Stimulated activated CD4-positive, alpha-beta T cell treated with anti-CD3 and anti-CD28 coated beads, Interleukin-4, amount 100 ng/mL, for 48 hours (primary cell): Measurements from ENCODE around the gene CCN2.

Experiments
- DNase-seq, 2 donors: peaks; one replicate each; pipeline ENCODE4 v3.0.0-alpha.2; 2020; ENCODE audit warnings: low read depth in 2 of 2

CCN2 gene

DNA sequence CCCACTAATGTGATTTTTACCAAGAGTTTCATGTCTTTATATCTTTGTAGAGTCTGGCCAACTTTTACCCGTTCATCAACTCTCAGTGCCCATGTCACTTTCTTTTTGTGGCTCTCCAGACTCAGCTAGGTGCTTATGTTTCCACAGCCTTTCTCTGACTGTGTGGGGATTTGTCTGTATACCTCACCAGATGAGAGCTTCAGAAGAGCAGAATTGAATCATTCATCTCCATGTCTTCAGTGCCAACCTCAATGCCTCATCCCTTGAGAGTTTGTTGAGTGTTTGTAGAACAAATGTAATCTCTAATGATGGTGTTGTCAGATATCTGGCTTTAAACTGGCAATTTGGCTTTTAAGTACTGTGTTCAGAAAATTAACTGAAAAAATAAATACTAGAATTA, 16.8 kb upstream of the CCN2 start:
- no peak for DNase-seq

GRCh38 chr6:131966443-131966842, 15.3 kb upstream of the CCN2 start:
- no peak for DNase-seq

DNA sequence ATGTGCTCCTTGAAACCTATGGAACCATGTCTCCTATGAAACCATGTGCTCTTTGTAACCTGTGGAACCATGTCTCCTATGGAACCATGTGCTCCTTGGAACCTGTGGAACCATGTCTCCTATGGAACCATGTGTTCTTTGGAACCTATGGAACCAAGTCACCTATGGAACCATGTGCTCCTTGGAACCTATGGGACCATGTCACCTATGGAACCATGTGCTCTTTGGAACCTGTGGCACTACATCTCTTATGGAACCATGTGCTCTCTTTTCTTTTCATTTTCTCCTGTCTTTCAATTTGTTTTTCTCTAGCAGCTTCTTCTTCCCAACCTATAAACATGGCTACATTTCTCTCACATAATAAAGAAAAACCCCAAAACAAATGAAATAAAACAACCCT, 11.9 kb upstream of the CCN2 start:
- no peak for DNase-seq

- no peak for DNase-seq
Observed at GRCh38 chr6:131960371-131961133, 9.4 kb upstream of the CCN2 start.

- DNase-seq, result no peak
Observed at GRCh38 chr6:131958542-131959470, 7.6 kb upstream of the CCN2 start.

- no peak for DNase-seq
Observed at GRCh38 chr6:131958095-131958494, 6.9 kb upstream of the CCN2 start.

GRCh38 chr6:131955876-131956275, 4.7 kb upstream of the CCN2 start:
- DNase-seq, result no peak

DNA sequence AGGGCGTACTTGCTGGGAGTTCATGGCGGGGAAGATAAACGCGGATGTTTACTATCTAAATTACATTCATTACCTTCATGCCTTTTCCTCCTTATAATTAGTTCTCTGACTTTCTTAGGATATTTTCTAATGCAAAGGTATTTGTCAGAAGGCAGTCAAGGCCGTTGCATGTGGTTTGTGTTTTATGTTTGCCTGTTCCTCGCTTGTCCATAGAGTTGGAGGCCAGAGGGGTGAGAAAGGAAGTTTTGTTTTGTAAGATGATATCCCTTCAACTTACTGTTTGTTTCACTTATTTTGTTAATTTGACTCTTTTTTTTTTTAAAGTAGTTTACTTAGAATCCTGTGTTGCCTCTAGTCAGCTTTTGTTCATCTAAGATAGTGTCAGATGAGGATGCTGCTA, 4.0 kb upstream of the CCN2 start:
- no peak for DNase-seq

GRCh38 chr6:131954775-131955107, 3.6 kb upstream of the CCN2 start:
- DNase-seq, result no peak

DNA sequence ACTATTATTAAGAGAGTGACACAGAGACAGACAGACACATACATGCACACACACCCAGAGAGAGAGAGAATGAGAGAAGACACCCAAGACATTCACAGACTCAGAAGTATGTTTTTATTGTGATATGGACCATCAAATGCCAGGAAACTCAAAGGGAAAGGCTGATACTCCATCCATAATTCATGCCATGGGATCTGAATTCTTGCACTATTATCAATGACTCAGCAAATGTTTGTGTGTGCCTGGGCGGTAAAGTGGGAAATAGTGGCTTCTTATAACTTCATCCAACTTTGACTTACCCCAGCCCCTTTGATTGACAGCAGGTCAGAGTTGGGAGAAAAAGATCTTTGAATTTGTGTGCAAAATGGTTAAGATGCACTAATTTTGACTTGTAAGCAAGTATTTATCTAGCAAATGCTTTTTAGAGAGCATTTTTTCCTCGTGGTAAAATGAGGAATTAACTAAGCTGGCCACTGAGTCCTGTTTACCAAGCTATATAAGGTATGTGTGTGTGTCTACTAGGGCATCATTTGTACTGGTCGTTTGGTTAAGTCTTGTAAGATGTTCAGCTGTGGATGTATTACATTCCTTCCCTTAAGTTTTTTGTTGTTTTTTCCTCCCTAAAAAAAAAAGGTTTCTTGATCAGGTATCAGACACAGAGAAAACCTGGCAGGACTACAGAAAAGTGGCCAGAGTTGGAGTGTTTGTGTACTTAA, 3.0 kb upstream of the CCN2 start:
- DNase-seq, result no peak

GRCh38 chr6:131952886-131953509, 1.8 kb upstream of the CCN2 start:
- no peak for DNase-seq

GRCh38 chr6:131951576-131952230, 531 bp upstream of the CCN2 start:
- DNase-seq, result no peak

DNA sequence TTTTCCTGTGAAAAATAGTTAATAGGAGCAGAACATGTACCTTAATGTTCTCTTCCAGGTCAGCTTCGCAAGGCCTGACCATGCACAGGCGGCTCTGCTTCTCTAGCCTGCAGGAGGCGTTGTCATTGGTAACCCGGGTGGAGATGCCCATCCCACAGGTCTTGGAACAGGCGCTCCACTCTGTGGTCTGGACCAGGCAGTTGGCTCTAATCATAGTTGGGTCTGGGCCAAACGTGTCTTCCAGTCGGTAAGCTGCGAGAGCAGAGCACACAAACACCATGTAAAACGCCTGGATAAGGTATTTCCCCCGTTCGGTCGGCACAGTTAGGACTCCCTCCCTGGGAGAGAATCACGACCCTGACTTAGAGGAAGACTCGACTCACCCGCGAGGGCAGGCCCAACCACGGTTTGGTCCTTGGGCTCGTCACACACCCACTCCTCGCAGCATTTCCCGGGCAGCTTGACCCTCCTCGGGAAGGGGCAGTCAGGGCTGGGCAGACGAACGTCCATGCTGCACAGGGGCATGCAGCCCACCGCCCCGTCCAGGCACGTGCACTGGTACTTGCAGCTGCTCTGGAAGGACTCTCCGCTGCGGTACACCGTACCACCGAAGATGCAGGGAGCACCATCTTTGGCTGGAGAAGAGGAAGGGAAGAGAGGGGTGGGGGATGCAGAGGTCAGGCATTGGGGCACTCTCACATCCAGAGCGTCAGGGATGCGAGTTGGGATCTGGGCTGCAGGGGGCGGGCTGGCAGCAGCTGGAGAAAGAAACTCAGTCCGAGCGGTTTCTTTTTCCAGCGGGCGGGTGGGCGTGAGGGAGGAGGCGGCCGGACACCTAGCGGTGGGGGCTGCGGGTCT, 1.0 kb downstream of the CCN2 start:
- DNase-seq, result peak in 1 of 2 donors; percentile 4

DNA sequence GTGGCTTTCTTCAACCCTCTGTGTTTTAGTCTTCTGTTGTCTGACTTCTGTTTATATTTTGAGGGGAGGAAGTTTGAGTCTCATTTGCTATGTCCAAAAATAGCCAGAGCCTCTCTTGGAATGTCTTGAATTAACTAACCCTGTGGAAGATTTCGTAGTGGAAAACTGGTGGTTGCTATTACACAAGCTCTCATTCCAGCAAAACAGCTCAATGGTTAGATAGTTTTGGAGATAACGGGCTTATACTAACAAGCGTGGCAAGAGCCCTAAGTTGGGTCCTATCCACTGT, 1.6 kb downstream of the CCN2 start:
- DNase-seq, result no peak

DNA sequence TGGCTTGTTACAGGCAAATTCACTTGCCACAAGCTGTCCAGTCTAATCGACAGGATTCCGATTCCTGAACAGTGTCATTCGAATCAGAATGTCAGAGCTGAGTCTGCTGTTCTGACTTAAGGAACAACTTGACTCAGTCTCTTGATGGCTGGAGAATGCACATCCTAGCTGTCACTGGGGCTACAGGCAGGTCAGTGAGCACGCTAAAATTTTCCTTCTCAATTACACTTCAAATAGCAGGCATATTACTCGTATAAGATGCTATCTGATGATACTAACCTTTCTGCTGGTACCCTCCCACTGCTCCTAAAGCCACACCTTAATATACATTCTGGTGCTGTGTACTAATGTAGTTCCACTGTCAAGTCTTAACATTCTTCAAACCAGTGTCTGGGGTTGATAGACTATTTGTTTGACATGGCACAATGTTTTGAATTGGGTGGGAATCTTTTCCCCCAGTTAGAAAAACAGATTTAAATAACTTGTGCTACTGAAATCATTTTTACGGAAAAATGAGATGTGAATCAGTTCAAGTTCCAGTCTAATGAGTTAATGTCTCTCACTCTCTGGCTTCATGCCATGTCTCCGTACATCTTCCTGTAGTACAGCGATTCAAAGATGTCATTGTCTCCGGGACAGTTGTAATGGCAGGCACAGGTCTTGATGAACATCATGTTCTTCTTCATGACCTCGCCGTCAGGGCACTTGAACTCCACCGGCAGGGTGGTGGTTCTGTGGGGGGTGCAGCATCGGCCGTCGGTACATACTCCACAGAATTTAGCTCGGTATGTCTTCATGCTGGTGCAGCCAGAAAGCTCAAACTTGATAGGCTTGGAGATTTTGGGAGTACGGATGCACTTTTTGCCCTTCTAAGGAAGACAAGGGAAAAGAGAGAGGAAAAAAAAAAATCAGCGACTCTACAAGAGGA, 2.2 kb downstream of the CCN2 start:
- no peak for DNase-seq

GRCh38 chr6:131947986-131948661, 3.0 kb downstream of the CCN2 start:
- no peak for DNase-seq

- no peak for DNase-seq
Observed at GRCh38 chr6:131946992-131947955, 3.9 kb downstream of the CCN2 start.
